ENCODE data around the gene TMEM134.
"Not testable (repeated sequence)": the region's sequence is repeated elsewhere in the genome, so short reads cannot be mapped to it uniquely, and the experiment has no call there.

TMEM134 gene

GRCh38 chr11:67468759-67469507 lies at the start of gene TMEM134:
Gene TMEM134, minus strand, starts transcription at chr11:67469251. Its CDS starts 59 bp downstream, at chr11:67469192.
- H3K4me3 ChIP-seq (ENCODE audit: low read length) = peak within 1 kb of the TSS; percentile 72
- peak; percentile 18 for TF ChIP-seq CTCF (conservative IDR thresholded peaks at IDR 0.05; ENCODE audit: low read depth, low read length)
- peak; percentile 63 for DNase-seq (ENCODE audit: low read depth)

GRCh38 chr11:67517784-67518552 lies 48.9 kb upstream of the TMEM134 start:
- DNase-seq (ENCODE audit: low read depth) = no peak
- no peak for TF ChIP-seq CTCF (conservative IDR thresholded peaks at IDR 0.05; ENCODE audit: low read depth, low read length)
- no peak overlapping the region for H3K4me3 ChIP-seq (ENCODE audit: low read length)

DNA sequence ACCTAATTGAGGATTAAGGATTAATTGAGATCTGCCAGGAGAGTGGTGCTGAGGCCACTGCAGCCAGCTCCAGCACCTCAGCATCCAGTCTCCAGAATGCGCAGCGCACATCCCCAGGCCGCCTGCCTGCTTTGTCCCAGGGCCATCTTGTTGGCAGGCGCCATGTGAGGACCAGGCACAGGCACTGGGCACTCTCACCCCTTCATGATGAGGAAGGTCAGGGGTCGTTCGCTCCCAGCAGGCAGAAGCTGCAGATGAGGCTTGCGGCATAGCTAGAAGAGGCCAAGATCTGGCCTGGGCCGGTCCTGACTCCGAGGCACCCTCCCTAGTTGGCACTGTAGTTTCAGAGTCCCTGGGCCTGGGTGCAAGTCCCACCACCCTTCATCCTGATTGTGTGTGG lies 47.8 kb upstream of the TMEM134 start:
- no peak overlapping the region for H3K4me3 ChIP-seq (ENCODE audit: low read length)
- no peak for DNase-seq (ENCODE audit: low read depth)
- no peak for TF ChIP-seq CTCF (conservative IDR thresholded peaks at IDR 0.05; ENCODE audit: low read depth, low read length)

DNA sequence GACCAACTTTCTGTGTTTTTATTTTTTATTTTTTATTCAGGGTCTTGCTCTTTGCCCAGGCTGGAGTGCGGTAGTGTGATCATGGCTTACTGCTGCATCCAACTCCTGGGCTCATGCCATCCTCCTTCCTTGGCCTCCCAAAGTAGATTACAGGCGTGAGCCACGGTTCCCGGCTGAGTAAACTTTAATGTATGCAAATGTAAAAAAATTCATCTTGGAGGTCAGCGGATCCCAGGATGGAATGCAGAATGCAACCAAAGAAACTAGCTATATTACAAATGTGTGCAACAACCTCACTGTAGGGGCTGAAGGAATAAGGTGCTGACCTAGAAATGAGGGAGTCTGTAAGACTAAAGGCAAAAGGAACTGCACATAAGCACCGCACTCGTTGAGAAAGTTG lies 45.1 kb upstream of the TMEM134 start:
- no peak overlapping the region for H3K4me3 ChIP-seq (ENCODE audit: low read length)
- TF ChIP-seq CTCF (conservative IDR thresholded peaks at IDR 0.05; ENCODE audit: low read depth, low read length) = no peak
- no peak for DNase-seq (ENCODE audit: low read depth)

DNA sequence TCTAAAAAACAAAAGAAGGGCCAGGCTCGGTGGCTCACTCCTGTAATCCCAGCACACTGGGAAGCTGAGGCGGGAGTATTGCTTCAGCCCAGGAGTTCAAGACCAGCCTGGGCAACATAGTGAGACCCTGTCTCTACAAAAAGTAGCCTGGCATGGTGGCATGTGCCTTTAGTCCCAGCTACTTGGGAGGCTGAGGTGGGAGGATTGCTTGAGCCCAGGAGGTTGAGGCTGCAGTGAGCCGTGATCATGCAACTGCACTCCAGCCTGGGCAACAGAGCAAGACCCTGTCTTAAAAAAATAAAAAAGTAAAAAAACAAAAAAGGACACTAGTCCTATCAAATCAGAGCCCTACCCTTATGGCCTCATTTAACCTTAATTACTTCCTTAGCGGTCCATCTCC lies 42.5 kb upstream of the TMEM134 start:
- H3K4me3 ChIP-seq (ENCODE audit: low read length) = not testable (repeated sequence)

DNA sequence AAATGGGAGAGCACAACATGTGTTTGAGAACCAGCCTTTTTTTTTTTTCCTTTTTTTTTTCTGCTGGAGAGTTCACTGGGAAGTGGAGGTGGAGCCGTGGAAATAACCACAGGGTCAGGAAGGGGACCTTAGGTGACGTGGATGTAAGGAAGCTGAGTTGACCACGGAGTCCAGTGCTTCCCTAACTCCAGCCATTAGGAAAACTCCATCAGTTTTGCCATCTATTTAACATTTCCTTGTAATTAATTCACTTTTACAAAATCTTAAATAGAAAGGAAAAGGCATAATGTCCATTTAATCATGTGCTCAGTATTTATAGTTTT lies 40.9 kb upstream of the TMEM134 start:
- TF ChIP-seq CTCF (conservative IDR thresholded peaks at IDR 0.05; ENCODE audit: low read depth, low read length) = no peak
- DNase-seq (ENCODE audit: low read depth) = no peak
- no peak overlapping the region for H3K4me3 ChIP-seq (ENCODE audit: low read length)

More for the DNA sequence above, 42.5 kb upstream of the TMEM134 start:
- not testable (repeated sequence) for DNase-seq (ENCODE audit: low read depth)

DNA sequence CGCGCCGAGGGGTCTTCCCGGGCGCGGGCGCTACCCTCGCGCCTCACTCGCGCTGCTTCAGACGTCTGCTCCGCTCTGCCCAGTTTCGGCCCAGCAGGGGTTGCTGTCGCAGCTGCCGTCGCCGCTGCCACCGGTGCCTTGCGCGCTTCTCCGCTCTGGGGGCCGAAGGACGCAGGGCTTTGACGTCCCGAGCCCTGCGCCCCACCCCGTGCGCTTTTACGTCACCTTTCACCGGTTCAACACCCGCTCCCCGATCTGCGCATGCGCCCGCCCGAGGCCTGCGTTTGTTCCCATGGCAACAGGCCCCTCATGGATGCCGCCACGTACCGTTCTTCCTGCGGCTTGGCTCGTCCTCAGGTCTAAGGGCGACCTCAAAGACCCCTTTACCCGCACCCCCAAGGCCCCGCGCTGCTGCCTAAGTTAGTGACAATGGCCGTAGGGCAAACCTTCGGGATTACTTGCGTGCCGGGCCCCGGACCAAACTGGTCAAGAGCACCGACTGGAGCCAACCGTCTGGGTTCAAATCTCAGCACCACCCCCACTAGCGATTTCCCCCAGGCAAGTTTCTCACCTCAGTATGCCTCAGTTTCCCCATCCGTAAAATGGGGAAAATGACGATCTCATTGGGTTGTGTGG lies 39.6 kb upstream of the TMEM134 start:
- no peak for TF ChIP-seq CTCF (conservative IDR thresholded peaks at IDR 0.05; ENCODE audit: low read depth, low read length)
- H3K4me3 ChIP-seq (ENCODE audit: low read length) = peak overlapping the region; percentile 78
- peak; percentile 71 for DNase-seq (ENCODE audit: low read depth)
